ENCODE measurements around the gene SARM1.
"Not testable (repeated sequence)": the region's sequence is repeated elsewhere in the genome, so short reads cannot be mapped to it uniquely, and the experiment has no call there.

Gene SARM1

GRCh38 chr17:28426081-28426519 lies 54.6 kb downstream of the SARM1 start:
- DNase-seq (ENCODE audit: low read depth), result no peak

- no peak for DNase-seq (ENCODE audit: low read depth)
These were observed 55.9 kb downstream of the SARM1 start for GRCh38 chr17:28427371-28427770.

DNA sequence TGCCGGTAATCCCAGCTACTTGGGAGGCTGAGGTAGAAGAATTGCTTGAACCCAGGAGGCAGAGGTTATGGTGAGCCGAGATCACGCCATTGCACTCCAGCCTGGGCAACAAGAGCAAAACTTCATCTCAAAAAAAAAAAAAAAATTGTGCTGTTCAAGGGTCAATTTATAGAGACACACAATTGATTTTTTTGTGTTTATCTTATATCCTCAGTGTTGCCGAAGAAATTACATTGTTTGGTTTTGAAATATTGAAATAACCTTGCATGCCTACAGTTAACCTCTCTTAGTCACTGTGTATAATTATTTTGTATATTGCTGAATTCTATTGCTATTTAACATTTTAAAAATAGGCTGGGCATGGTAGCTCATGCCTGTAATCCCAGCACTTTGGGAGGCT lies 56.5 kb downstream of the SARM1 start:
- not testable (repeated sequence) for DNase-seq (ENCODE audit: low read depth)

DNA sequence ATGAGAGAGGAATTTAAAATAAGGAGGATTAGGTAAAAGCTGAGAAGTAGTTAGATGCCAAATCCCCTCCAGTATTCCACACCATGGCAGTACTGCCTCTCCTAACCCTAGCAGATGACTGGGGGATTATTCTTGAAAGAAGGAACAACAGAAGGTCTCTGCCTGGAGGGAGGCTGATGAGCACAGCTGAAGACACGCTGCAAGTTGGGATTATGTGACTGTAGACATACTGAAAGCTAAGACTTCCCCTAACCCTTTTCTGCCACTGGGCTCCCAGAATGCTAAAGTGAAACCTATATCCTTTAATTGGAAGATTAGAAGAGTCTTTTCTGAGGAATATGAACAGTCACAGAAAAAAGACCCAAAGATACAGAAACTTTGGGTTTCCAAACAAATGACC lies 62.2 kb downstream of the SARM1 start:
- no peak for DNase-seq (ENCODE audit: low read depth)

DNA sequence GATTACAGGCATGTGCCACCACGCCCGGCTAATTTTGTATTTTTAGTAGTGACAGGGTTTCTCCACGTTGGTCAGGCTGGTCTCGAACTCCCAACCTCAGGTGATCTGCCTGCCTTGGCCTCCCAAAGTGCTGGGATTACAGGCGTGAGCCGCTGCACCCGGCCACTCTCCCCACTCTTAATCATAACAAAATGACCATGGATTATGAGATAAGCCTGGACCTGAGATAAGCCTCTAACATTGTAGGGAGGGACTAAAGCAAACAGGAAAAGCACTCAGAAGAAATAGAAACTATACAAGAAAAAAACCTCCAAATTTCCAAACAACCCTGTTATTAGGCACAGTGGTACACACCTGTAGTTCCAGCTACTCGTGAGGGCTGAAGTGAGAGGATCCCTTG lies 62.8 kb downstream of the SARM1 start:
- not testable (repeated sequence) for DNase-seq (ENCODE audit: low read depth)

GRCh38 chr17:28443901-28444638 lies 72.6 kb downstream of the SARM1 start:
- no peak for DNase-seq (ENCODE audit: low read depth)

- DNase-seq (ENCODE audit: low read depth), result no peak
These were observed 75.4 kb downstream of the SARM1 start for GRCh38 chr17:28446716-28447395.

DNA sequence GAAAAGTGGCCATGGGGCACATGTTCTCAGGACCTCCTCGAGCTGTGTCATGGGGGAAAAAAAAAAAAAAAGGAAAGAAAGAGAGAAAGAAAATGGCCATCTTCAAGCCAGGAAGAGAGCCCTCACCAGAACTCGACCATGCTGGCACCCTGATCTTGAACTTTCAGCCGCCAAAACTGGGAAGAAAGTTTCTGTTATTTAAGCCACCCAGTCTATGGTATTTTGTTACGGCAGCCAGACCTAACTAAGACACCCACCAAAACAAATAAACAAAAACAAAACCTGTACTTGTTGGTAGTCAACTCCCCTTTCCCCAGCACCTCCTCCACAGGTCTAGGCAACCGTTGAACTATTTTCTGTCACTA lies 75.9 kb downstream of the SARM1 start:
- no peak for DNase-seq (ENCODE audit: low read depth)

DNA sequence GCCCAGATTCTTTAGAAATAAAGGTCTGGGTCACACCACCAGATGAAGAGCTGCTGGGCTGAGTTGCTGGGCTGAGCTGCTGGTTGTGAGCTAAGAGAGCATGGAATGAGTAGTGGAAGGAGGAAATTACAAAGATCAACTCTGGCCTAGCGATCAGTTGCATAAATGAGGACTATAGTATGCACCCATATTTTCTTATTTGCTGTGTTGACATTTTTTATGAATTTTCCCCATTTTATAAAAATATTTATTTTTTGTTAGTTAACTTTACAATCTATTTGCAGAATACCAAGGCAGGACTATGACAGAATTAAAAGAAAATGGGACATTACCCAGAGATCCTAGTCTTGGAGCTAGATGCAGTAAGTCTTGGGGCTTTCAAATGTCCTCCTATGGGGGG lies 78.4 kb downstream of the SARM1 start:
- DNase-seq (ENCODE audit: low read depth), result no peak
